Esophagus muscularis mucosa (tissue), 4 donors: ENCODE data around the gene ZAR1L.

ENCODE experiments used
- CTCF ChIP-seq, 3 experiments: fragments of 200-600 bp in 2 of 3; fragments of 450-650 bp in 1 of 3; sonication (generic) in 2 of 3; IDR thresholded peaks; one replicate each; pipeline ENCODE4 v1.5.1; 2017 to 2019; ENCODE audit warnings: antibody characterized with exemption in 3 of 3, mild to moderate bottlenecking in 2 of 3, moderate library complexity in 1 of 3
- EP300 ChIP-seq: sonication (generic); formaldehyde crosslinking; IDR thresholded peaks from one replicate; pipeline ENCODE4 v1.6.1; 2017; ENCODE audit warnings: antibody characterized with exemption
- POLR2A ChIP-seq: fragments of 450-650 bp; IDR thresholded peaks from one replicate; pipeline ENCODE4 v1.6.1; 2017; ENCODE audit warnings: antibody characterized with exemption, moderate library complexity, mild to moderate bottlenecking, low read depth
- POLR2AphosphoS5 ChIP-seq, 2 donors: sonication (generic); formaldehyde crosslinking; IDR thresholded peaks; one replicate each; pipeline ENCODE4 v1.6.1; 2017; ENCODE audit warnings: antibody characterized with exemption in 2 of 2

- TF ChIP-seq CTCF (IDR thresholded peaks at IDR 0.05) = no peak
- no peak for TF ChIP-seq EP300
- no peak for TF ChIP-seq POLR2AphosphoS5 (IDR thresholded peaks at IDR 0.05)
- no peak for TF ChIP-seq POLR2A
Observed at GRCh38 chr13:32272021-32272683, 43.0 kb downstream of the ZAR1L start.
